Testis (tissue), 2 donors: Measurements from ENCODE around the gene HK2.

Experiments
- POLR2A ChIP-seq: fragments of 450-650 bp; IDR thresholded peaks from one replicate; pipeline ENCODE4 v1.6.1; 2017; ENCODE audit warnings: antibody characterized with exemption, mild to moderate bottlenecking, moderate library complexity
- TF ChIP-seq, protein P1 (sequence below), 3 experiments: fragments of 450-650 bp in 2 of 3; fragments of 200-600 bp in 1 of 3; sonication (generic) in 1 of 3; IDR thresholded peaks; one replicate each; pipeline ENCODE4 v1.5.1; 2016 to 2019; ENCODE audit warnings: antibody characterized with exemption in 3 of 3, mild to moderate bottlenecking in 2 of 3, moderate library complexity in 1 of 3

DNA sequence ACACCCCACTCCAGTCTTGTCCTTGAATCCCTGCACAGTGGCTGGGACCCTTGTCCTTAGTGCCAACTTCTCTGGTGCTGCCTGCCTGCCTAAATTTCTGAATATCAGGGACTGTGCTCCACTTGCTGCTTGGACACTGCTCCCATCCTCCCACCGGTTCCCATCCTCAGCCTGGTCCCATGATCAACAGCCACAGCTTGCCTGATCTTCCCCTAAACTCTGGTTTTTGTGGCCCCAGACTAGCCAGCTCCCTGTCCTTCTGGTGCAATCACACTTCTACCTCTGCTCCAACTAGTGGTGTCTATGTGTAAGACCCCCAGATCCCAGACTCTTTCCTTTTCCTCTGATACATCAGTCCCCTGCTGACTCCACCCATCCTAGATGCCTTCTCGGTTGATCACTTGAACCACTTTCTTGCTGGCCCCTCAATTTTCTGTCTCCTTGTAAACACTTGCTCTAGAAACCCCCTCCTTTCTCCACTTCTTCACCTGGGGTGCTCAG is 87.4 kb downstream of the HK2 start:
- no peak for TF ChIP-seq POLR2A
- TF ChIP-seq, protein P1, sequence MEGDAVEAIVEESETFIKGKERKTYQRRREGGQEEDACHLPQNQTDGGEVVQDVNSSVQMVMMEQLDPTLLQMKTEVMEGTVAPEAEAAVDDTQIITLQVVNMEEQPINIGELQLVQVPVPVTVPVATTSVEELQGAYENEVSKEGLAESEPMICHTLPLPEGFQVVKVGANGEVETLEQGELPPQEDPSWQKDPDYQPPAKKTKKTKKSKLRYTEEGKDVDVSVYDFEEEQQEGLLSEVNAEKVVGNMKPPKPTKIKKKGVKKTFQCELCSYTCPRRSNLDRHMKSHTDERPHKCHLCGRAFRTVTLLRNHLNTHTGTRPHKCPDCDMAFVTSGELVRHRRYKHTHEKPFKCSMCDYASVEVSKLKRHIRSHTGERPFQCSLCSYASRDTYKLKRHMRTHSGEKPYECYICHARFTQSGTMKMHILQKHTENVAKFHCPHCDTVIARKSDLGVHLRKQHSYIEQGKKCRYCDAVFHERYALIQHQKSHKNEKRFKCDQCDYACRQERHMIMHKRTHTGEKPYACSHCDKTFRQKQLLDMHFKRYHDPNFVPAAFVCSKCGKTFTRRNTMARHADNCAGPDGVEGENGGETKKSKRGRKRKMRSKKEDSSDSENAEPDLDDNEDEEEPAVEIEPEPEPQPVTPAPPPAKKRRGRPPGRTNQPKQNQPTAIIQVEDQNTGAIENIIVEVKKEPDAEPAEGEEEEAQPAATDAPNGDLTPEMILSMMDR (IDR thresholded peaks at IDR 0.05), result no peak
